HFF-Myc (cell line): Measurements from ENCODE around the gene ZSCAN5A.

Experiments used
- DNase-seq: peaks from one replicate; pipeline ENCODE4 v3.0.0-alpha.2; 2011; ENCODE audit warnings: low read depth; ENCODE audit errors: extremely low read depth
- H3K4me3 ChIP-seq: replicated peaks from 2 replicates; pipeline ENCODE4 v1.5.1; 2011; ENCODE audit warnings: low read depth, mild to moderate bottlenecking, control low read depth, low read length
- CTCF ChIP-seq: IDR thresholded peaks from 2 replicates; pipeline ENCODE4 v1.5.1; 2012; ENCODE audit warnings: mild to moderate bottlenecking, low read depth, low read length, control low read depth; ENCODE audit errors: missing control alignments

Gene ZSCAN5A

GRCh38 chr19:56315077-56315828, 614 bp upstream of the ZSCAN5A start:
- no peak for TF ChIP-seq CTCF
- peak; percentile 98 for DNase-seq
- H3K4me3 ChIP-seq: peak overlapping the region; percentile 52

GRCh38 chr19:56314018-56314380, 640 bp downstream of the ZSCAN5A start:
- TF ChIP-seq CTCF: no peak
- no peak for DNase-seq
- H3K4me3 ChIP-seq: peak overlapping the region; percentile 52

GRCh38 chr19:56312787-56313657, 1.6 kb downstream of the ZSCAN5A start:
- peak overlapping the region; percentile 52; the same call in 1 of the 2 replicates for H3K4me3 ChIP-seq
- DNase-seq: no peak
- no peak for TF ChIP-seq CTCF

GRCh38 chr19:56312342-56312741, 2.3 kb downstream of the ZSCAN5A start:
- H3K4me3 ChIP-seq: no peak overlapping the region
- TF ChIP-seq CTCF: no peak
- no peak for DNase-seq

GRCh38 chr19:56310462-56310861, 4.2 kb downstream of the ZSCAN5A start:
- TF ChIP-seq CTCF: no peak
- DNase-seq: no peak

GRCh38 chr19:56309511-56310185, 5.0 kb downstream of the ZSCAN5A start:
- no peak for DNase-seq
- TF ChIP-seq CTCF: peak; percentile 95
- H3K4me3 ChIP-seq: no peak overlapping the region

More at GRCh38 chr19:56310462-56310861, 4.2 kb downstream of the ZSCAN5A start:
- H3K4me3 ChIP-seq: no peak overlapping the region
